Glomerular visceral epithelial cell (primary cell): ENCODE measurements around the gene ARGFX.
"Not testable (repeated sequence)": the region's sequence is repeated elsewhere in the genome, so short reads cannot be mapped to it uniquely, and the experiment has no call there.

Source experiments
- DNase-seq: peaks from one replicate; pipeline ENCODE4 v3.0.0-alpha.2; 2016; ENCODE audit errors: extremely low spot score

Gene ARGFX

GRCh38 chr3:121599900-121600299 lies 32.2 kb downstream of the ARGFX start:
- DNase-seq = not testable (repeated sequence)

DNA sequence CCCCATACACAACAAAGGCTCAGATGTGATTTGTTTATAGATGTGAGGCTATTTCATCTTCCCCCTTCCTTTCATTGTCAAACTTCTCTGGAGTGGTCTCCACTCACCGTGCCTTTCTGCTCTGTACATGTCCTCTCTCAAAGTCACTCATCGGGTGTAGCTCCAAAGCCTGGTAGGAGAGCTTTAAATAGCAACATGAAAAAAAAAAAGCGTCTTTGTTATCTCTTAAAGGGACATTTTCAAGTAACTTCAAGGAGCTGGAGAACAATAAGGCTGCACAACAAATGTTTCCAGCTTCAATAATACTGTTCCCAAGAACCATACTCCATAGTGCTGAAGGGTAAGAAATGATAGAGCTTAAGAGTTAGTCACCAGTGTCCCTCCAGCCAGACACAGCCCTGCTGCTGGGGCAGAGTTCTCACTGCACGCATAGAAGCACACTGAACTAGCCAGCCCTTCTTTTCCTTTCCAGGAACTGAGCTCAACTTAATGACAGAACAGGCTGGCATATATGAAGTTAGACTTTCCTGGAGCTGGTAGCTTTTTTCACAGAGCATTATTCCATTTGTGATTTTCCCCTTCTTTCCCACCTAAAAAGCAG lies 33.6 kb downstream of the ARGFX start:
- no peak for DNase-seq

DNA sequence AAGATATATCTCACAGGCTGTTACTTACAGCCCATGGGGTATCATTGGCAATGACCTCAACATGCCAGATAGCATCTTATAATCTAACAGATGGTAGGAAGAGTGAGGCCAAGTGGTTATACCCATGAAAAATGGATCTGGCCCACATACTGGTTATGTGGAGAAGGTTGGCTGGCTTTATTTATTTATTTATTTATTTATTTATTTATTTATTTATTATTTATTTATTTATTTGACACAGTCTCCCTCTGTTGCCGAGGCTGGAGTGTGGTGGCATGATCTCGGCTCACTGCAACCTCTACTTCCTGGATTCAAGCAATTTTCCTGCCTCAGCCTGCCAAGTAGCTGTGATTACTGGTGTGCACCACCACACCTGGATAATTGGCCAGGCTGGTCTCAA lies 37.0 kb downstream of the ARGFX start:
- no peak for DNase-seq

DNA sequence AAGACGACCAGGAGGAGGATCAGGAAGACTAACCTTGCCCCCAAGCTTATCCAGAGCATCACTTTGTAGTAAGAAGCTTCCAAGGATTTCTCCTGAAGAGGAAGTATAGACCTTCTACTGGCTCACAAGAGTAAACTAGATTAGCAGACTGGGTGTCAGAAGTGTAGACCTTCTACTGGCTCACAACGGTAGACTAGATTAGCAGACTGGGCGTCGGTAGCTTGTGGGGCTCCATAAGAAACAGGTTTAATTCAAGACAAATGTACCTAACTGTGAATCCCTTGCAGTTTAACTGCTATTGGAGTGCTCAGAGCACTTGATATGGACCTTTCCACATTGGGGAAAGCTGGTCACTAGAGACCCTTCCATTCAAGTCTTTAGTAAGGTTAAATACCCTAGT lies 38.4 kb downstream of the ARGFX start:
- no peak for DNase-seq
